Esophagus muscularis mucosa (tissue), 3 donors: ENCODE measurements around the gene MELTF.

Experiments
- CTCF ChIP-seq, 3 experiments: fragments of 200-600 bp in 2 of 3; fragments of 450-650 bp in 1 of 3; sonication (generic) in 2 of 3; IDR thresholded peaks; one replicate each; pipeline ENCODE4 v1.5.1; 2017 to 2019; ENCODE audit warnings: antibody characterized with exemption in 3 of 3, mild to moderate bottlenecking in 2 of 3, moderate library complexity in 1 of 3
- POLR2AphosphoS5 ChIP-seq, 2 donors: sonication (generic); formaldehyde crosslinking; IDR thresholded peaks; one replicate each; pipeline ENCODE4 v1.6.1; 2017; ENCODE audit warnings: antibody characterized with exemption in 2 of 2

DNA sequence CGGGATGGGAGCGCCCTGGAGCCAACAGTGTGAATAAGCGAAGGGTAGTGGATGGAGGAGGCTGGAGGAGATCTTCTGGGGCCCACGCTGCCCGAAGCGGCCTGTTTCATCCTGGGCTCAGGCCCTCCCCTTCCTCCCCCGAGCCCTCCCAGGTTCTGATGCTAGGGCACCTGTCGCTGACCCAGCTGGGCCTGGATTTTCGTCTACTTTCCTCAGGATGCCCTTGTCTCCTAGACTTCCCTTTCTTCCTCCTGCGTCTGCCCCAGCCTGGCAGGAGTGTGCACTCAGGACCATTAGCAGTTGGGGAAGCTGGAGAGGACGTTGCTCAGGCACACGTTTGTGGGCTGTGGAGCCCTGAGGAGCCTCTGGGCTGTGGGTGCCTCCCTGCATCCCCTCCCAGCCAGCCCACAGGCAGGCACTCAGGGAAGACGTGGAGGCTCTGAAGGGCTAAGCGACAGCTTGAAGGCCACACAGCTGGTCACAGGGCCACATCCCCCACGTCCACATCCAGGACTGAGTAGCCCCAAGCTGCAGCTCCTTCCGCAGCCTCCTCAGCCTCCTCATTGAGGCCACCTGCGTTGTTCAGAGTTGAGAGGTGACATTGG is 37.1 kb downstream of the MELTF start:
- TF ChIP-seq CTCF (IDR thresholded peaks at IDR 0.05) (no peak), POLR2AphosphoS5 (IDR thresholded peaks at IDR 0.05) (no peak)
